Astrocyte (in vitro differentiated cells and primary cell): ENCODE measurements around the gene PODN.

Experiments
- CTCF ChIP-seq: IDR thresholded peaks from 2 replicates; pipeline ENCODE4 v1.5.1; 2011; ENCODE audit warnings: low read depth, mild to moderate bottlenecking, inconsistent platforms, low read length, moderate library complexity; ENCODE audit not compliant: insufficient read depth
- EZH2 ChIP-seq: IDR thresholded peaks from 2 replicates; pipeline ENCODE4 v1.6.1; 2012; ENCODE audit warnings: mild to moderate bottlenecking, low read length, inconsistent platforms; ENCODE audit not compliant: insufficient read depth

- TF ChIP-seq CTCF (no peak), EZH2 (no peak)
Observed at GRCh38 chr1:53060579-53060978, 1.4 kb upstream of the PODN start.
